NCI-H146 (cell line): ENCODE results near the gene CXorf38.
"Not testable (repeated sequence)": the region's sequence is repeated elsewhere in the genome, so short reads cannot be mapped to it uniquely, and the experiment has no call there.

Source experiments
- DNase-seq: peaks from one replicate; lab custom pipeline; 2025; lab: John Stamatoyannopoulos, UW

Gene CXorf38

DNA sequence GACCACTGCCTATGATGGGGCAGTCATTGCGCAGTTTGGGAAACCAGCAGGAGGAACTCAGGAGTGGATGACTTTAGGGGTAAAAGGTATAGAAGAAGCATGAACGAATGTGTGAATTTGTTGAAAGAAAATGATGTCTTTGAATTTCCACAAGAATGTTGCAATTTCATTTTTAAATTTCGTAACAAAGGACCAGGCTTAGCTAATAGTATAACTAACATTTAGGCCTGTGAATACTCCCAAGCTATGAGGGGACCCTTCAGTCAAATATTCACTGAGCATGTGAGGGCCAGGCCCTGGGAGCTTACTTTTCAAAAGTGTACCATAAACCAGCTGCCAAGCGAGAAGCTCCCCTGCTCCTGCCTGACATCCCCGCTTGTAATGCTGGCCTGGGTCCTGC, 18.9 kb downstream of the CXorf38 start:
- DNase-seq: no peak

GRCh38 chrX:40625294-40625693, 22.1 kb downstream of the CXorf38 start:
- DNase-seq: no peak

DNA sequence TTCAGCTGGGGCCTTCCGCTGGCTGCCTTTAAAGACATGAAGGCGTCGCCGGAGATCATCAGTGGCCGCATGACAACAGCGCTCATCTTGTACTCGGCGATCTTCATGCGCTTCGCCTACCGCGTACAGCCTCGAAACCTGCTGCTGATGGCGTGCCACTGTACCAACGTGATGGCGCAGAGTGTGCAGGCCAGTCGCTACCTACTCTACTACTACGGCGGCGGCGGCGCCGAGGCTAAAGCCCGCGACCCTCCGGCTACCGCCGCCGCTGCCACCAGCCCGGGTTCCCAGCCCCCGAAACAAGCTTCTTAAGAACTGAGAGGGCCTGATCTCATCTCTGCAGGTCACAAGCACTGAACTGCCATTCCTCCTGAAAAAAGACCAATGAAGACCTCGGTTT, 23.7 kb downstream of the CXorf38 start:
- no peak for DNase-seq

GRCh38 chrX:40623139-40623536, 24.2 kb downstream of the CXorf38 start, which contains the start of gene MPC1L:
MPC1L (plus strand) TSS chrX:40623428; CDS start chrX:40623566, 138 bp downstream.
- no peak for DNase-seq

DNA sequence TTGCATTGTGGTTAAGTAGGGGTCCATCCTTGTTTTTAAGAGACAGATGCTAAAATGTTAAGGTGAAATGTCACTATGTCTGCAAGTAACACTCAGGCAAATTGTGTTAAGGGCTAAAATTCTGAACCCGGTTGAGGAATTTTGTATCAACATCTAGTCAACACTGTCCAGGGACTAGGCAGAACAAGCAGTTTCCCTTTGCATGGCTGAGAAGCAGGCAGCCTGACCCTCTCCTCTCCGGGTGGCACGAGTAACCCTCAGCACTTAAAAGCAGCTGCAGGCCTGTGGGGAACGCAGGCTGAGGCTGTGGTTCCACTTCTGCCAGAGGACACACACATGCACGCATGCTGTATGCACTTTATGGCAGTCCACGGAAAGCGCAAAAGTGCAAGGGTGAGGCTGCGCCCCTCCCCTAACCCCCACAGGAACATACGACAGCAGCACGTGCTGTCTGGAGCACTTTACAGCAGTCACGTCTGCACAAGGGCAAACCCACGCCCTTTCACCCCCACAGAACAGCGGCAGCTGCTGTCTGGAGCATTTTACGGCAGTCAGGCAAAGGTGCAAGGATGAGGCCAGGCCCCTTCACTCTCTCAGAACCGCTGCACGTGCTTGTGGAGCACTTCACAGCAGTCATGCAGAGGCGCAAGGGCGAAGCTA, 24.8 kb downstream of the CXorf38 start:
- no peak for DNase-seq

- DNase-seq: no peak
Measured at GRCh38 chrX:40617566-40617965, 29.8 kb downstream of the CXorf38 start.

DNA sequence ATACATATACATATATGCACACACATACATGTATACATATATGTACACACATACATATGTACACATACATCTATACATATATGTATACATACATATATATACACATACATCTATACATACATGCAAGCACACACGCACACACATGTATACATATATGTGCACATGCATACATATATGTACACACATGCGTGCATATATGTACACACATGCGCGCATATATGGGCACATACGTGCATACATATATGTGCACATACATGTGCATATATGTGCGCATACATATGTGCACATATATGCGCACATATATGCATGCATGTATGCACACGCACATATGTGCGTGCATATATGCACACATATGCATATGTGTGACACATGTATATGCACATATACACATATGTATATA, 31.4 kb downstream of the CXorf38 start:
- DNase-seq: no peak

- DNase-seq: no peak
Measured at GRCh38 chrX:40612511-40612910, 34.9 kb downstream of the CXorf38 start.

DNA sequence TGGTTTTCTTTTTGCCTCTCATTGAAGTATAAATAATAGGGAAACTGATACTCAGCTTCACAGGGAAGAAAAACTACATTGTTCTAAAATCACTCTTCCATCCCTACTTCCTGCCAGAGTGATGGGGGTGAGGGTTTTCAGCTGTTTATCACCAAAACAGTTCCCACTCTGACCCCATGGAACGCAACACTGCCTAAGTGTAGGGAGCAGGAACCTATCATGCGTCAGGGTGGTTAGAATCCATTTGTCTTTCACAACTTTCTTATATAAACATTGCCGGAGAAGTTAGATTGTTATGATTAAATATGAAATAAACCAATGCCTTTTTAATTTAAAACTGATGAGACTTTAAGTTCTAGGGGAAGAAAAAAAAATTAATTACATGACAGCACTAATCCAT, 40.0 kb downstream of the CXorf38 start:
- DNase-seq: no peak

GRCh38 chrX:40603446-40603845, 43.9 kb downstream of the CXorf38 start:
- DNase-seq: no peak

DNA sequence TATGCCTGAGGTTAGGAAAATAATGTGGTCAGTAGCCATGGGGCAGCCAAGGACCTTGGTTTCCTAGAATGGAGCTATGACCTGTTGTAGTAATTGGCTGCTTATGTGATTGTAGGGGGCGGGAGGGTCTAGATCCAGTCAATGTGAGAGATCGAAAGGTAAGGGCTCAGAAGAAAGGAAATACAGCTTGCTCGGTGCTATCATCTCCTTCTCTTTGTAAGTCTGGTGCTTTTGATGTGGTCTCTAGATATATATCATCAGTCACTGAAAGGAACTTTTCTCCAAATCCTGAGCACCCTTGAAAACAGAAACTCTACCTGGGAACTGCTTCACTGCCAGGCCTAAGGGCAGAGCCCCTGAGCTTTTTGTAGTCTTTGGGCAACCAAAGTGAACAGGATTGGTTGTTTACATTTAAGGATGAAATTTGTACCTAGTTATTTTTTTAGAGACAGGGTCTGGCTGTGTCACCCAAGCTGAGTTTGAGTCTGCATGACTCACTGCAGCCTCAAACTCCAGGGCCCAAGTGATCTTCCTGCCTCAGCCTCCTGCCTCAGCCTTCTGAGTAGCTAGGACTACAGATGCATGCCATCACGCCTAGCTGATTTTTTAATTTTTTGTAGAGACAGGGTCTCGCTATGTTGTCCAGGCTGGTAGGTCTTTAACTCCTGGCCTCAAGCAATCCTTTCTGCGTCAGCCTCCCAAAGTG, 57.6 kb downstream of the CXorf38 start:
- DNase-seq: not testable (repeated sequence)

DNA sequence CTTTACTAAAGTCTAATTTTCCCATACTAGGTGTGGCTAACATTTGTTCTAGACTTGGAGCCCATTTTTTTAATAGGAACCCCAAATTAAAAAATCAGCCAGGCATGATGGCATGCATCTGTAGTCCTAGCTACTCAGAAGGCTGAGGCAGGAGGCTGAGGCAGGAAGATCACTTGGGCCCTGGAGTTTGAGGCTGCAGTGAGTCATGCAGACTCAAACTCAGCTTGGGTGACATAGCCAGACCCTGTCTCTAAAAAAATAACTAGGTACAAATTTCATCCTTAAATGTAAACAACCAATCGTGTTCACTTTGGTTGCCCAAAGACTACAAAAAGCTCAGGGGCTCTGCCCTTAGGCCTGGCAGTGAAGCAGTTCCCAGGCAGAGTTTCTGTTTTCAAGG, 59.7 kb downstream of the CXorf38 start:
- not testable (repeated sequence) for DNase-seq

DNA sequence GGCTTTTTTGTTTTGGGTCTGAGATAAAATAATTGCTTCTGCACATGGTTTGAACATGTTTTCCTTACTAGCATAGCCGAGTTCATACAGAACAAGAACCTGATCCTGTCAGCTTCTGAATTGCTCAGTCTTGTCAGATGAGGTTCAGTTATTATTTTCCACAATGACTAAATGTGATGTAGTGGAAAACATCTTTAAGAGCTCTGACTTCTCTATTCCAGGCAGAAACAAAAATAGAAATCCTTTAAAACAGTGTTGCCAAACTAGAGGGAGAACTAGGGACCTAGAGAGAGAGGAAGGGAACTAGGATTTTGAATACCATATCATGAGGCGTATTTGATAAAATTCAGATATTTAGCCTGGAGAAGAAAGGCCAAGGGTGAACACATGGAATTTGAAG, 64.5 kb downstream of the CXorf38 start:
- DNase-seq: no peak

GRCh38 chrX:40582178-40582577, 65.2 kb downstream of the CXorf38 start:
- DNase-seq: not testable (repeated sequence)

DNA sequence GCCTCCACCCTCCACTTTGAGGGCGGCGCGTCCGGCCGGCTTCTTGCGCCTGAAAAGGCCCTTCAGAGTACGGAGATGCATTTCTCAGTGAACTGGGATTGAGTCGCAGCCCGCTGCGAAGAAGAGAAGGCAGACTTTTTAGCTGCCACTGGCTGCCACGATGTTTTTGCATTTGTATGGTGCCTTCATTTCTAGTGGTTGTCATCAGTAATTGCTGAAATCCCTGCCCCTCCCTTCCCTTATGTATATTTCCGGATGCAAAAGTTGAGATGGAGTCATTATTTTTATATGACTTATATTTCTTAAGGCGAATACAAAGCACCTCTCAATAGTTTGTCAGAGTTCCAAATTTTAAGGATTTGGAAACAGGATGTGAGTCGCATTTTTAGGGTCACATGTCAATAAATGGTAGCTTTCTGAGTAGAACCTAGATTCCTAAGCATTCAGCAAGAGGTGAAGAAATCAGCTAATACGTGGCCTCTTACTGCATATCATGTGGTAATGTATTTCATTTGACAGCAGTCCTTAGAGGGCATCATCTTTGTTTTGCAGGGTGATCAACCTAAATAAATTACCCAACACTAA, 65.9 kb downstream of the CXorf38 start:
- DNase-seq: no peak

DNA sequence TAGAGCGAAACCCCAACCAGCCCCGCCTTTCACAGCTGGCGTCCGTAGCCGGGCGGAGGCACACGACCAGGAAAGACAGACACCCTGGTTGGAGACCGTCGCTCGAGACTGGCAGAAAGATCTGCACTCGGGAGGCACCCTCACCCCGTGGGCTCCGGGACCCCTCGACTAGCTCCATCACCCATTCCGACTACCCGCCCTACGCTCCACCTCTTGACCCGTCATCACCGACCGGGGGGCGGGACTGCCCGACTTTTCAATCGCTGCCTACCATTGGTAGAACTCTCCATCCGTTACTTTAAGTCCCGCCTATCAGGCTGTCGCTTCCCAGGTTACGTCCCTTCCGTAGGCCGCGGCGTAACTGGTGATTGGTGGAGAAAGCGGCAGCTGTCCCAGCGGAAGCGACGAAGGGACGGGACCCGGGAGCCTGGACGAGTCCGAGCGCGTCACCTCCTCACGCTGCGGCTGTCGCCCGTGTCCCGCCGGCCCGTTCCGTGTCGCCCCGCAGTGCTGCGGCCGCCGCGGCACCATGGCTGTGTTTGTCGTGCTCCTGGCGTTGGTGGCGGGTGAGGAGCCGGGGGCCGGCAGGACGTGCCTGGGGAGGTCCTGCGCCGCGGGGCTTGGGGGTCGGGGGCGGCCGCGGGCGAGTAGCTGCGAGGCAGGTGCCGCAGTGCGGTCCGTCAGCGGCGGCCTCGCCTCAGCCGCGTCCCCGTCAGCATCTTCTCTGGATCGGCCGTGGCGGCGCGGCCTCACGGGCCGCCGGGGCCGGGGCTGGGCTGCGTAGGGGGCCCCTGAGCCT, 66.6 kb downstream of the CXorf38 start, which contains the start of gene ATP6AP2:
ATP6AP2 (plus strand) TSS at position 434 of the 799 bp plus-strand sequence; CDS start at position 530, 96 bp downstream.
- DNase-seq: peak; percentile 96

- peak; percentile 17 for DNase-seq
Measured at GRCh38 chrX:40579900-40580536, 67.3 kb downstream of the CXorf38 start.

DNA sequence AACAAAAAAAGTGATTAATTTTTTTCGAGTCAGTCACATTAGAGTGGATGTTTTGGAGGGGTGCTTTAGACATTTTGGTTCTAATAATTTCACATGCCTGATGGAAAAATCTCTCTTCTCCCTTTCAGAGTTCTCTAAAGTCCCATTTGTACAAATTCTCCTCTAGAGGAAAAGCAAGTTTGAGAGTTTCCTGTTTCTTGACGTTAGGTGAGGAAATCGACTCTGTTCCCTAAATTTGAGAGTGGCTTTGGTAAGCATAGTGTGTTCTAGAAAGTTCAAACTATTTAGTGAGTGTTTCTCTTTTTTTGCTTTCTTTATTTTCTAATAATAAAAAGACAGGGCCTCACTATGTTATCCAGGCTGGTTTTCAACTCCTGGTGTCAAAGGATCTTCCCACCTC, 68.2 kb downstream of the CXorf38 start:
- DNase-seq: no peak

DNA sequence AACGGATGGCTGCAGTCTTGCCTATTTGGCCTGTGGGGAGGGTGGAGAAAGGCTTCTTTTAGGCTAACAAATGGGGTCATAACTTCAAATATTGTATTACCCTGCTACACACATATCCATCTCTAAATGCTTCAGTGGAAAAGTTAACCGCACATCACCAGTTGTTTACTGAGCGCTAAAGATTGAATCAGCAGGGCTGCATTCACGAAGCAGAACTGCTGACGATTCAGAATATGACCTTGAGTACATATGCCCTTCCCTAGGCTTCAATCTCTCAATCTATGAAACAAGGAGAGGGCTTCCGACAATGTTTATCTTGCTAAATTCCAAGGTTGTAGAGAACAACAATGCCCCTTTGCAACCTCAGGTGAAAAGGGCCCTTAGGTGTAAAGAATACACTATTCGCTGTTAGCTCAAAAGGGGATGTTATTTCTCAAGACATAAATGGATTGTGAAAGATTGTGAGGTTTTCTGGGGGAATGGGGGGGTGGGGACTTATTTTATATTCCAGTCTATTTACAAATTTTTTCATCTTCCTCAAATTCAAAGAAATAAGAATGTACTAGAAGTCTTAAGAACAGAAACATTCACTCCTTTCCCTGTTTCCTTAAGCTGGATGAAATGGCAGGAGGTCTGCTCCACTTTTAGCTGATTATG, 69.2 kb downstream of the CXorf38 start:
- DNase-seq: no peak
